Ascending aorta (tissue), 2 donors: ENCODE results near the gene ZNF225. TPM values are rescaled to one million over a fixed set of nuclear protein-coding genes. Genes with fewer than 3 reads are reported as not detected.

ENCODE experiments used
- DNase-seq, 2 donors: peaks; one replicate each; pipeline ENCODE4 v3.0.0-alpha.2; 2019; ENCODE audit warnings: low spot score in 2 of 2
- H3K27ac ChIP-seq, 2 donors: fragments of 200-600 bp; sonication (generic); one replicate each; pipeline ENCODE4 v1.5.1; 2016 to 2017; ENCODE audit warnings: mild to moderate bottlenecking in 1 of 2
- H3K27me3 ChIP-seq: fragments of 200-600 bp; sonication (generic); one replicate; pipeline ENCODE4 v1.5.1; 2017
- H3K36me3 ChIP-seq, 2 donors: fragments of 200-600 bp; sonication (generic); one replicate each; pipeline ENCODE4 v1.5.1; 2016
- H3K4me1 ChIP-seq, 2 donors: fragments of 200-600 bp; sonication (generic); one replicate each; pipeline ENCODE4 v1.5.1; 2016 to 2017; ENCODE audit warnings: mild to moderate bottlenecking in 1 of 2
- H3K4me3 ChIP-seq, 2 donors: fragments of 200-600 bp; sonication (generic); one replicate each; pipeline ENCODE4 v1.5.1; 2016 to 2017; ENCODE audit warnings: mild to moderate bottlenecking in 1 of 2
- H3K9me3 ChIP-seq, 2 donors: fragments of 200-600 bp; sonication (generic); one replicate each; pipeline ENCODE4 v1.5.1; 2016
- intact Hi-C: fragments of 100-400 bp; cut with DNase I; formaldehyde crosslinking; loops from one replicate; pipeline ENCODE4 v1.15.1; 2023
- total RNA-seq: library from RNA; depleted of rRNA; stranded (reverse); fragments of >200 nt; gene quantifications from one replicate; pipeline ENCODE4 v1.1.0, GENCODE V29; 2016
- TF ChIP-seq, protein P1 (sequence below), 3 experiments: fragments of 200-600 bp in 2 of 3; fragments of 450-650 bp in 1 of 3; sonication (generic) in 2 of 3; IDR thresholded peaks; one replicate each; pipeline ENCODE4 v1.5.1; 2016 to 2019; ENCODE audit warnings: antibody characterized with exemption in 3 of 3, mild to moderate bottlenecking in 1 of 3, moderate library complexity in 1 of 3

The ZNF225 gene
- total RNA-seq, 1 donor from 2014 or later = 3.3 TPM

DNA sequence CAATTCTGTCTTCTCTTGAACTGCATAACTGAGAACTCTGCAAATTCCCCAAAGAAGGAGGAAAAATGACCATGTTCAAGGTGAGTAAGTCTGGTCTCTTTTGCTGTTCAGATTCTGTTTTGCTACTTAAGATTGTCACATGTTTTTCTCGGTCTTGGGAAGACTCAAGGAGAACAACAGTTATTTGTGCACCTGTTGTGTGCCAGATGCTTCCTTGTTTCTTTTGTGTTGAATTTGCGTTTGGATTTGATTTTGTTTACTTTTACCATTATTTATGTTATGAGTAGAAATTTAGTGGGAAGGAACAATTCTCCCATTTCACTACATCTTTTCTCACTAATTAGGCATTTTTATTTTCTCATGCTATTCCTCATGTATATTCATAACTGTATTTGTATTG, 36.9 kb upstream of the ZNF225 start:
- intact Hi-C loops = no loop called here
- H3K27ac ChIP-seq = no peak overlapping the region
- H3K36me3 ChIP-seq = peaks cover 22 to 46% of the 10 kb centered on the region in 2 donors
- no peaks in the 10 kb centered on the region for H3K9me3 ChIP-seq
- no peaks in the 10 kb centered on the region for H3K27me3 ChIP-seq
- no peak for DNase-seq
- H3K4me1 ChIP-seq = peaks cover 0 to 9% of the 10 kb centered on the region in 2 donors
- TF ChIP-seq, protein P1, sequence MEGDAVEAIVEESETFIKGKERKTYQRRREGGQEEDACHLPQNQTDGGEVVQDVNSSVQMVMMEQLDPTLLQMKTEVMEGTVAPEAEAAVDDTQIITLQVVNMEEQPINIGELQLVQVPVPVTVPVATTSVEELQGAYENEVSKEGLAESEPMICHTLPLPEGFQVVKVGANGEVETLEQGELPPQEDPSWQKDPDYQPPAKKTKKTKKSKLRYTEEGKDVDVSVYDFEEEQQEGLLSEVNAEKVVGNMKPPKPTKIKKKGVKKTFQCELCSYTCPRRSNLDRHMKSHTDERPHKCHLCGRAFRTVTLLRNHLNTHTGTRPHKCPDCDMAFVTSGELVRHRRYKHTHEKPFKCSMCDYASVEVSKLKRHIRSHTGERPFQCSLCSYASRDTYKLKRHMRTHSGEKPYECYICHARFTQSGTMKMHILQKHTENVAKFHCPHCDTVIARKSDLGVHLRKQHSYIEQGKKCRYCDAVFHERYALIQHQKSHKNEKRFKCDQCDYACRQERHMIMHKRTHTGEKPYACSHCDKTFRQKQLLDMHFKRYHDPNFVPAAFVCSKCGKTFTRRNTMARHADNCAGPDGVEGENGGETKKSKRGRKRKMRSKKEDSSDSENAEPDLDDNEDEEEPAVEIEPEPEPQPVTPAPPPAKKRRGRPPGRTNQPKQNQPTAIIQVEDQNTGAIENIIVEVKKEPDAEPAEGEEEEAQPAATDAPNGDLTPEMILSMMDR (IDR thresholded peaks at IDR 0.05) = no peak
- no peak overlapping the region for H3K4me3 ChIP-seq

DNA sequence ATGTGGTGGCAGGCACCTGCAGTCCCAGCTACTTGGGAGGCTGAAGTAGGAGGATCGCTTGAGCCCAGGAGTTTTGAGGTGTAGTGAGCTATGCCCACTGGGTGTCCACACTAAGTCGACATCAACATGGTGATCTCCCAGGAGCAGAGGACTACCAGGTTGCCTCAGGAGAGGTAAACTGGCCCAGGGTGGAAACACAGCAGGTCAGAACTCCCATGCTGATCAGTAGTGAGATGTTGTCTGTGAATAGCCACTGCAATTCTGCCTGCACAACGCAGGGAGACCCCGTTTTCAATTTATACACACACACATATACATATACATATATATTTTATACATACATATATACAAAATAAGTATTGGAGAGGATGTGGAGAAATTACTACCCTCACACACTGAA, 21.1 kb upstream of the ZNF225 start:
- TF ChIP-seq, protein P1 (IDR thresholded peaks at IDR 0.05) = no peak

DNA sequence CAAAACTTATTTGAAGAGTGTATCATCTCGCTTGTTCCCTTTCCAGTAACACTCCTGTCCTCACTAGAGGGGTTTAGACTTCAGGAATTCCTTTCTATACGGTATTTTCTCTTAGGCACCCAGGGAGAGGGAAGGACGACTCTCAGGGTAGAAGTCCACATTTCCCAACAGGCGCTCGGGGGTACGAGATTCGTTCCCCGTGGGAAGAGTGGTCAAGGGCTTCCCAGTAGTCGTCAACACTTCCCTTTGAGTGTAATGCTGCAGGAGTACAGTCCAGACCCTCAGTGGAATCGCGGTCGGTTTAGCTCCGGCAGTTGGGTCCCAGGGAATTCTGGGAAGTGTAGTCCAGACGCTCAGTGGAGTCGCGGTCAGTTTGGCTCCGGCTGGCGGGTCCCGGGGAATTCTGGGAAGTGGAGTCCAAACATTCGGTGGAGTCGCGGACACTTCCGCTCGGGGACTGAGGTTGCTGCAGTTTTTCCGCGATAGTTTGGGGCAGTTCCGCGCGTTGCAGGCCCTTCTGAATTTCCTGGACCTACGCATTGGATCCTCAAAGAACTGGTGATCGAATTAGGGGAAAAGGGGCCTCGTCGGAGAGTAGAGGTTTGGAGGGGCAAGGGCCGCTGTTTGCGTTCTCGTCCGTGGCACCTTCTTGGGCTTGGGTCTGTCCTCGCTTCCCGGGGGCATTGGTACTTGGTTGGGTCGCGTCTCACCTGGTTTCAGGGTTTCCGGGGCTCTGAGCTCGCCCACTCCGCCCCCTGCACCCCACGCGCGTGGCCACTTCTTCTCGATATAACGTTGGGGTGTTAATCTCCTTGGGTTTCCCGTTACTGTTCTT, 19.1 kb upstream of the ZNF225 start, which contains the start of gene ZNF224:
Gene ZNF224 (plus strand): TSS at position 431 of the 835 bp plus-strand sequence. CDS start 3,513 bp downstream, outside the sequence.
- TF ChIP-seq, protein P1 (IDR thresholded peaks at IDR 0.05) = no peak
- intact Hi-C loops = loop anchor here (1.0 to 5.0 kb wide), 7 partner anchors 19 to 263 kb away; partner anchors contain the start of genes ZNF112, ZNF225, ZNF227 and ZNF234
- H3K9me3 ChIP-seq = peaks cover 0 to 21% of the 10 kb centered on the region in 2 donors
- H3K27me3 ChIP-seq = no peaks in the 10 kb centered on the region
- H3K36me3 ChIP-seq = peaks cover 26 to 28% of the 10 kb centered on the region in 2 donors
- H3K27ac ChIP-seq = peak within 1 kb of the TSS; percentile 66 to 67
- DNase-seq = peak; percentile 66 to 95
- no peaks in the 10 kb centered on the region for H3K4me1 ChIP-seq
- peak within 1 kb of the TSS; percentile 80 to 86 for H3K4me3 ChIP-seq

More for the DNA sequence above, 21.1 kb upstream of the ZNF225 start:
- peaks cover 0 to 6% of the 10 kb centered on the region in 2 donors for H3K9me3 ChIP-seq
- H3K4me3 ChIP-seq = no peak overlapping the region
- no peak for DNase-seq
- H3K36me3 ChIP-seq = peaks cover 10 to 15% of the 10 kb centered on the region in 2 donors
- H3K4me1 ChIP-seq = no peaks in the 10 kb centered on the region
- intact Hi-C loops = loop anchor here (5.0 kb wide), 2 partner anchors 120 to 265 kb away; partner anchors contain the start of genes ZNF112 and ZNF227
- H3K27ac ChIP-seq = no peak overlapping the region
- no peaks in the 10 kb centered on the region for H3K27me3 ChIP-seq

DNA sequence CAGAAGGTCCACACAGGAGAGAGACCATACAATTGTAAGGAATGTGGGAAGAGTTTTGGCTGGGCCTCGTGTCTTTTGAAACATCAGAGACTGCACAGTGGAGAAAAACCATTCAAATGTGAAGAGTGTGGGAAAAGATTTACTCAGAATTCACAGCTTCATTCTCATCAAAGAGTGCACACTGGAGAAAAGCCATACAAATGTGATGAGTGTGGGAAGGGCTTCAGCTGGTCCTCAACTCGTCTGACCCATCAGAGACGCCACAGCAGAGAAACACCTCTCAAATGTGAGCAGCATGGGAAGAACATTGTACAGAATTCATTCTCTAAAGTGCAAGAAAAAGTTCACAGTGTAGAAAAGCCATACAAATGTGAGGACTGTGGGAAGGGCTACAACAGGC, 5.4 kb upstream of the ZNF225 start:
- intact Hi-C loops = no loop called here
- H3K36me3 ChIP-seq = peaks cover 48 to 49% of the 10 kb centered on the region in 2 donors
- TF ChIP-seq, protein P1 (IDR thresholded peaks at IDR 0.05) = no peak

DNA sequence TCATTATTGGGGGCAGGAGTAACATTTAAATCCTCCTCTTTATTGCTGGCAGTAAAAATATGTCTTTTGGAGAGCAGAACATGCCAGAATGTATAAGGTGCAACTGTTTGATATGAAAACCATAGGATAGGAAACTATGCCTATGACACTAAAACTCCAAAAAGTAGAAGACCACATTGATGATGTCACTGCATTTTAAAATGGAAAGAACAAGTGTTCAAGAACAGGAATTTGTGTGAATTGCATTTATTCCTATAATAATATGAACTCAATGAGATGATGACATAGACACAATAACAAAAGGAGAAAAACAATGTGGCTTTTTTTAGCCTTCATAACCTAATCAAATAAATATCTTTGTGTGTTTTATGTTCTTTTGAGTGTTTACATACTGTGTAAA, 3.7 kb upstream of the ZNF225 start:
- peaks cover 53 to 79% of the 10 kb centered on the region in 2 donors for H3K9me3 ChIP-seq
- H3K4me3 ChIP-seq = no peak overlapping the region
- H3K36me3 ChIP-seq = peaks cover 31 to 32% of the 10 kb centered on the region in 2 donors
- no peak for DNase-seq
- intact Hi-C loops = no loop called here
- peaks cover 0 to 5% of the 10 kb centered on the region in 2 donors for H3K4me1 ChIP-seq
- H3K27me3 ChIP-seq = no peaks in the 10 kb centered on the region
- H3K27ac ChIP-seq = no peak overlapping the region
- TF ChIP-seq, protein P1 (IDR thresholded peaks at IDR 0.05) = no peak

More for the DNA sequence above, 5.4 kb upstream of the ZNF225 start:
- Histone ChIP-seq H3K4me3 (no peak overlapping the region), H3K9me3 (peaks cover 58 to 96% of the 10 kb centered on the region in 2 donors), H3K27ac (no peak overlapping the region), H3K4me1 (no peaks in the 10 kb centered on the region), H3K27me3 (no peaks in the 10 kb centered on the region)
- DNase-seq = no peak
